HEK293T (cell line): ENCODE data around the gene LSMEM2.

ENCODE experiments used
- ARNT ChIP-seq: fragments of 450-650 bp; IDR thresholded peaks from 2 replicates; pipeline ENCODE4 v1.6.1; 2017; ENCODE audit warnings: mild to moderate bottlenecking
- BHLHE40 ChIP-seq: fragments of 450-650 bp; IDR thresholded peaks from 2 replicates; pipeline ENCODE4 v1.6.1; 2016; ENCODE audit warnings: mild to moderate bottlenecking, moderate library complexity, borderline replicate concordance
- ELF4 ChIP-seq: fragments of 450-650 bp; IDR thresholded peaks from 2 replicates; pipeline ENCODE4 v1.6.1; 2017; ENCODE audit warnings: antibody characterized with exemption
- FOXK2 ChIP-seq: fragments of 450-650 bp; IDR thresholded peaks from 2 replicates; pipeline ENCODE4 v1.6.1; 2016; ENCODE audit warnings: mild to moderate bottlenecking
- FOXM1 ChIP-seq: fragments of 450-650 bp; IDR thresholded peaks from 2 replicates; pipeline ENCODE4 v1.6.1; 2017; ENCODE audit warnings: mild to moderate bottlenecking, borderline replicate concordance
- HDGF ChIP-seq: fragments of 450-650 bp; IDR thresholded peaks from 2 replicates; pipeline ENCODE4 v1.6.1; 2017; ENCODE audit warnings: antibody characterized with exemption, borderline replicate concordance
- L3MBTL2 ChIP-seq: fragments of 450-650 bp; conservative IDR thresholded peaks from 2 replicates; pipeline ENCODE4 v1.6.1; 2016; ENCODE audit warnings: mild to moderate bottlenecking
- LEF1 ChIP-seq: fragments of 450-650 bp; IDR thresholded peaks from 2 replicates; pipeline ENCODE4 v1.6.1; 2017; ENCODE audit warnings: mild to moderate bottlenecking, borderline replicate concordance
- NFRKB ChIP-seq: fragments of 450-650 bp; IDR thresholded peaks from 2 replicates; pipeline ENCODE4 v1.6.1; 2016; ENCODE audit warnings: mild to moderate bottlenecking, moderate library complexity
- PKNOX1 ChIP-seq: fragments of 450-650 bp; IDR thresholded peaks from 2 replicates; pipeline ENCODE4 v1.6.1; 2016
- SP1 ChIP-seq: fragments of 450-650 bp; IDR thresholded peaks from 2 replicates; pipeline ENCODE4 v1.6.1; 2017
- SUZ12 ChIP-seq: fragments of 450-650 bp; IDR thresholded peaks from 2 replicates; pipeline ENCODE4 v1.6.1; 2016; ENCODE audit warnings: mild to moderate bottlenecking
- TARDBP ChIP-seq: fragments of 450-650 bp; IDR thresholded peaks from 2 replicates; pipeline ENCODE4 v1.6.1; 2016
- ZNF384 ChIP-seq: fragments of 450-650 bp; IDR thresholded peaks from 2 replicates; pipeline ENCODE4 v1.6.1; 2016

GRCh38 chr3:50322115-50322385 is 43.2 kb downstream of the LSMEM2 start:
- TF ChIP-seq BHLHE40 (no peak), HDGF (no peak), NFRKB (no peak), TARDBP (no peak), LEF1 (no peak), PKNOX1 (no peak), FOXM1 (no peak), SP1 (no peak), SUZ12 (no peak), ARNT (no peak), ZNF384 (no peak), ELF4 (no peak), L3MBTL2 (no peak), FOXK2 (no peak)
